Heart right ventricle (tissue), 16 donors: ENCODE results near the gene TEX2. TPM values are rescaled to one million over a fixed set of nuclear protein-coding genes. Genes with fewer than 3 reads are reported as not detected.

Experiments used
- ATAC-seq, 8 donors: fragments of 200-7000 bp; cut with Tn5 transposase; one replicate each; pipeline ENCODE4 v1.9.1; 2020; ENCODE audit warnings: mild to moderate bottlenecking in 8 of 8, moderate library complexity in 8 of 8, moderate number of reproducible peaks in 1 of 8
- DNase-seq, 2 donors: peaks; one replicate each; pipeline ENCODE4 v3.0.0-alpha.2; 2020
- H3K27ac ChIP-seq, 10 donors: fragments of 200-600 bp; sonication (generic) in 2 of 10; one replicate each; pipeline versions ENCODE4 v1.5.0 to v1.8.0; 2020 to 2022; ENCODE audit warnings: mild to moderate bottlenecking in 3 of 10
- H3K27me3 ChIP-seq, 7 donors: fragments of 200-600 bp; one replicate each; pipeline ENCODE4 v1.8.0; 2021 to 2022; ENCODE audit warnings: mild to moderate bottlenecking in 2 of 7
- H3K36me3 ChIP-seq, 9 donors: fragments of 200-600 bp; sonication (generic) in 1 of 9; one replicate each; pipeline versions ENCODE4 v1.5.0 to v1.8.0; 2020 to 2022; ENCODE audit warnings: mild to moderate bottlenecking in 2 of 9
- H3K4me1 ChIP-seq, 9 donors: fragments of 200-600 bp; sonication (generic) in 1 of 9; one replicate each; pipeline versions ENCODE4 v1.5.0 to v1.8.0; 2020 to 2022; ENCODE audit warnings: mild to moderate bottlenecking in 4 of 9
- H3K4me3 ChIP-seq, 10 donors: fragments of 200-600 bp; sonication (generic) in 2 of 10; one replicate each; pipeline versions ENCODE4 v1.5.0 to v1.8.0; 2020 to 2022; ENCODE audit warnings: mild to moderate bottlenecking in 7 of 10, moderate library complexity in 2 of 10
- H3K9me3 ChIP-seq, 11 donors: fragments of 200-600 bp in 10 of 11; sonication (generic) in 2 of 11; one replicate each; pipeline versions ENCODE4 v1.5.0 to v1.8.0; 2013 to 2022; ENCODE audit warnings: mild to moderate bottlenecking in 2 of 11, control low read depth in 1 of 11, moderate library complexity in 1 of 11
- CTCF ChIP-seq, 9 donors: fragments of 200-600 bp; sonication (generic) in 2 of 9; IDR thresholded peaks; one replicate each; pipeline versions ENCODE4 v1.5.0 to v1.8.0; 2021 to 2022; ENCODE audit warnings: antibody characterized with exemption in 9 of 9, mild to moderate bottlenecking in 5 of 9, moderate library complexity in 1 of 9
- WGBS, 2 donors: extraction: QIAGEN DNeasy Blood & Tissue Kit; methylation state at CpG; one replicate each; pipeline ENCODE4 v1.1.7; 2013; ENCODE audit warnings: inconsistent platforms in 1 of 2; 5-methylcytosine and 5-hydroxymethylcytosine counted together
- intact Hi-C, 10 donors: fragments of 100-400 bp; cut with DNase I; formaldehyde crosslinking; loops; one replicate each; pipeline versions ENCODE4 v1.11.1 to v1.14.2; 2022
- polyA plus RNA-seq, 2 donors: library from polyadenylated mRNA; stranded (reverse); fragments of 200-250 nt; gene quantifications; one replicate each; pipeline ENCODE4 v1.2.3, GENCODE V29; 2013
- total RNA-seq, 10 donors: library from RNA; stranded (reverse); fragmentation: NEBNext Ultra II Directional in 3 of 10; extraction: Animal tissue kit (Norgen Biotek cat#: 25700) in 3 of 10; gene quantifications; one replicate each; pipeline versions ENCODE4 v1.2.1 to v1.2.4, GENCODE V29; 2021 to 2023
- donor health status: Arrhythmogenic right ventricular cardiomyopathy.
- donor health status: ischemic (EF 13 %, LVEDD 7.1; RV severe dilation, severe dysfunction).
- donor health status: healthy with polysubstance abuse.
- donor health status: DM: no; HTN: yes; CAD: no.
- donor health status: DM: no; HTN: no; CAD: no.
- donor health status: ischemic (EF 25% LVEDD 6.9; RV normal size, moderate dysfunction).
- donor health status: ischemic (EF 25% LVEDD 5.7; RV mildly dilated, moderate dysfunction).
- donor health status: healthy.
- donor health status: DM: yes; HTN: yes; CAD: no.
- donor health status: Ischemic cardiomyopathy.
- donor health status: ischemic (EF 35%, LVEDD 5.7; RV mildly dilated, moderate dysfunction).
- donor health status: nonischemic (EF 11% LVEDD 7.7; RV severe dilation, severe dysfunction).
- donor health status: DM: yes; HTN: yes; CAD: no.
- donor health status: PGD.
- donor health status: ischemic (EF 29% LVEDD 5.4; RV normal size, mild dysfunction).
- donor health status: nonischemic (EF 23%, LVEDD 6.1; RV moderate dilation, normal function).

TEX2 gene
- total and polyA plus RNA-seq, 12 donors: 15.9 to 60.5 (median 54.5) TPM

- no peak for TF ChIP-seq CTCF (IDR thresholded peaks at IDR 0.05)
- WGBS, 2 donors: 93 to 96% methylated on average over 5 of the region's 5 CpGs
- H3K27ac ChIP-seq: no peak overlapping the region
- H3K36me3 ChIP-seq: no peaks in the 10 kb centered on the region
- peaks cover 0 to 18% (median 5%) of the 10 kb centered on the region in 9 donors for H3K4me1 ChIP-seq
- H3K9me3 ChIP-seq: no peaks in the 10 kb centered on the region
- no peaks in the 10 kb centered on the region for H3K27me3 ChIP-seq
- ATAC-seq (no peak), DNase-seq (no peak)
- no peak overlapping the region for H3K4me3 ChIP-seq
- intact Hi-C loops: no loop called here
Measured at GRCh38 chr17:64109400-64109799, 153.7 kb downstream of the TEX2 start.

GRCh38 chr17:64107500-64108236 lies 155.4 kb downstream of the TEX2 start:
- Histone ChIP-seq H3K4me1 (peaks cover 0 to 31% (median 5%) of the 10 kb centered on the region in 9 donors), H3K4me3 (no peak overlapping the region), H3K27me3 (no peaks in the 10 kb centered on the region), H3K36me3 (peaks cover 0 to 4% (median 0%) of the 10 kb centered on the region in 9 donors), H3K27ac (no peak overlapping the region), H3K9me3 (no peaks in the 10 kb centered on the region)
- 77 to 86% methylated on average over 5 of the region's 5 CpGs for whole genome bisulfite sequencing, 2 donors
- DNase-seq: no peak
- intact Hi-C loops: no loop called here
- no peak for ATAC-seq
- TF ChIP-seq CTCF (IDR thresholded peaks at IDR 0.05): no peak

GRCh38 chr17:64106918-64107317 lies 156.1 kb downstream of the TEX2 start:
- DNase-seq: no peak
- Histone ChIP-seq H3K4me3 (no peak overlapping the region), H3K27me3 (no peaks in the 10 kb centered on the region), H3K4me1 (peaks cover 0 to 27% (median 5%) of the 10 kb centered on the region in 9 donors), H3K27ac (no peak overlapping the region), H3K9me3 (no peaks in the 10 kb centered on the region), H3K36me3 (peaks cover 0 to 6% (median 0%) of the 10 kb centered on the region in 9 donors)
- TF ChIP-seq CTCF (IDR thresholded peaks at IDR 0.05): no peak
- WGBS, 2 donors: 92 to 93% methylated on average over 3 of the region's 3 CpGs
- no peak for ATAC-seq
- intact Hi-C loops: no loop called here

- H3K9me3 ChIP-seq: no peaks in the 10 kb centered on the region
- TF ChIP-seq CTCF (IDR thresholded peaks at IDR 0.05): no peak
- intact Hi-C loops: no loop called here
- ATAC-seq (no peak), DNase-seq (no peak)
- WGBS, 2 donors: 93 to 97% methylated on average over 5 of the region's 5 CpGs
- no peaks in the 10 kb centered on the region for H3K27me3 ChIP-seq
- no peak overlapping the region for H3K4me3 ChIP-seq
- peaks cover 0 to 27% (median 5%) of the 10 kb centered on the region in 9 donors for H3K4me1 ChIP-seq
- H3K36me3 ChIP-seq: peaks cover 0 to 11% (median 0%) of the 10 kb centered on the region in 9 donors
- H3K27ac ChIP-seq: no peak overlapping the region
Measured at GRCh38 chr17:64103391-64104364, 159.4 kb downstream of the TEX2 start.
